Activated CD4-positive, alpha-beta T cell treated with anti-CD3 and anti-CD28 coated beads for 1 hour (primary cell): Measurements from ENCODE around the gene IPO7.
A peak's percentile ranks its signal among the peaks of the same experiment; 100 is the strongest.
"Not testable (repeated sequence)": the region's sequence is repeated elsewhere in the genome, so short reads cannot be mapped to it uniquely, and the experiment has no call there.

Experiments used
- DNase-seq: peaks from one replicate; pipeline ENCODE4 v3.0.0-alpha.2; 2020

IPO7 gene

GRCh38 chr11:9399466-9399865 lies 15.0 kb downstream of the IPO7 start:
- no peak for DNase-seq

- not testable (repeated sequence) for DNase-seq
These were observed 17.4 kb downstream of the IPO7 start for GRCh38 chr11:9401884-9402283.

- DNase-seq = no peak
These were observed 44.3 kb downstream of the IPO7 start for GRCh38 chr11:9428706-9429105.

- DNase-seq = no peak
These were observed 54.2 kb downstream of the IPO7 start for GRCh38 chr11:9438611-9439010.

- DNase-seq = no peak
These were observed 61.8 kb downstream of the IPO7 start for GRCh38 chr11:9446230-9446629.

- DNase-seq = no peak
These were observed 64.3 kb downstream of the IPO7 start for GRCh38 chr11:9448576-9449352.

- DNase-seq = not testable (repeated sequence)
These were observed 67.6 kb downstream of the IPO7 start for GRCh38 chr11:9452023-9452422.

- no peak for DNase-seq
These were observed 71.3 kb downstream of the IPO7 start for GRCh38 chr11:9455722-9456121.

GRCh38 chr11:9459667-9460321 lies 75.3 kb downstream of the IPO7 start:
- no peak for DNase-seq

GRCh38 chr11:9460322-9461062 lies 76.0 kb downstream of the IPO7 start, which contains the start of gene ZNF143:
TSS of gene ZNF143 (plus strand) at chr11:9461012. CDS start at chr11:9471309, 10,297 bp downstream.
- DNase-seq = peak; percentile 100

GRCh38 chr11:9461063-9461759 lies 76.8 kb downstream of the IPO7 start:
- peak; percentile 65 for DNase-seq

- no peak for DNase-seq
These were observed 77.3 kb downstream of the IPO7 start for GRCh38 chr11:9461760-9462134.

- DNase-seq = no peak
These were observed 77.8 kb downstream of the IPO7 start for GRCh38 chr11:9462172-9462799.

GRCh38 chr11:9462806-9463537 lies 78.5 kb downstream of the IPO7 start:
- no peak for DNase-seq

- no peak for DNase-seq
These were observed 86.3 kb downstream of the IPO7 start for GRCh38 chr11:9470765-9471164.

GRCh38 chr11:9473408-9473807 lies 89.0 kb downstream of the IPO7 start:
- no peak for DNase-seq

- no peak for DNase-seq
These were observed 95.4 kb downstream of the IPO7 start for GRCh38 chr11:9479899-9480298.

GRCh38 chr11:9489080-9489765 lies 104.8 kb downstream of the IPO7 start:
- DNase-seq = no peak

GRCh38 chr11:9490376-9490775 lies 105.9 kb downstream of the IPO7 start:
- no peak for DNase-seq

- no peak for DNase-seq
These were observed 109.0 kb downstream of the IPO7 start for GRCh38 chr11:9493492-9493891.

GRCh38 chr11:9494316-9494715 lies 109.9 kb downstream of the IPO7 start:
- DNase-seq = no peak
